Spleen (tissue), 11 donors: Measurements from ENCODE around the gene MEIS2. TPM values are rescaled to one million over a fixed set of nuclear protein-coding genes. Genes with fewer than 3 reads are reported as not detected.
A peak's percentile ranks its signal among the peaks of the same experiment; 100 is the strongest.

Experiments used
- DNase-seq: peaks from one replicate; pipeline ENCODE4 v3.0.0-alpha.2; 2020
- H3K27ac ChIP-seq, 8 donors: fragments of 200-600 bp; sonication (generic) in 7 of 8; 1 replicate in 4 of 8; 2 replicates in 4 of 8; pipeline versions ENCODE4 v1.5.0 to v1.8.0; 2016 to 2021; ENCODE audit warnings: inconsistent platforms in 4 of 8, mild to moderate bottlenecking in 4 of 8, moderate library complexity in 1 of 8
- H3K27me3 ChIP-seq, 7 donors: fragments of 200-600 bp; sonication (generic) in 6 of 7; replicated peaks in 1 of 7; 1 replicate in 4 of 7; 2 replicates in 3 of 7; pipeline versions ENCODE4 v1.5.0 to v1.8.0; 2016 to 2021; ENCODE audit warnings: inconsistent platforms in 3 of 7, mild to moderate bottlenecking in 1 of 7
- H3K36me3 ChIP-seq, 6 donors: fragments of 200-600 bp; sonication (generic) in 5 of 6; 1 replicate in 4 of 6; 2 replicates in 2 of 6; pipeline versions ENCODE4 v1.5.0 to v1.8.0; 2016 to 2021; ENCODE audit warnings: inconsistent platforms in 2 of 6
- H3K4me1 ChIP-seq, 6 donors: fragments of 200-600 bp; sonication (generic) in 5 of 6; 1 replicate in 3 of 6; 2 replicates in 3 of 6; pipeline versions ENCODE4 v1.5.0 to v1.8.0; 2016 to 2021; ENCODE audit warnings: inconsistent platforms in 3 of 6
- H3K4me3 ChIP-seq, 8 donors: fragments of 200-600 bp; sonication (generic) in 7 of 8; 1 replicate in 4 of 8; 2 replicates in 4 of 8; pipeline versions ENCODE4 v1.5.0 to v1.8.0; 2016 to 2021; ENCODE audit warnings: inconsistent platforms in 4 of 8, mild to moderate bottlenecking in 4 of 8, moderate library complexity in 2 of 8
- H3K9me3 ChIP-seq, 8 donors: fragments of 200-600 bp; sonication (generic) in 7 of 8; 1 replicate in 4 of 8; 2 replicates in 4 of 8; pipeline versions ENCODE4 v1.5.0 to v1.8.0; 2016 to 2021; ENCODE audit warnings: inconsistent platforms in 4 of 8
- CTCF ChIP-seq, 11 experiments: fragments of 200-600 bp in 7 of 11; fragments of 450-650 bp in 4 of 11; sonication (generic) in 4 of 11; IDR thresholded peaks in 8 of 11; conservative IDR thresholded peaks in 3 of 11; 1 replicate in 7 of 11; 2 replicates in 4 of 11; pipeline versions ENCODE4 v1.4.0 to v1.8.0; 2016 to 2021; ENCODE audit warnings: antibody characterized with exemption in 11 of 11, inconsistent platforms in 4 of 11, mild to moderate bottlenecking in 1 of 11
- POLR2A ChIP-seq, 3 donors: fragments of 450-650 bp; IDR thresholded peaks; one replicate each; pipeline ENCODE4 v1.5.1; 2017; ENCODE audit warnings: antibody characterized with exemption in 3 of 3, mild to moderate bottlenecking in 1 of 3
- POLR2AphosphoS5 ChIP-seq, 3 donors: sonication (generic); formaldehyde crosslinking; IDR thresholded peaks; one replicate each; pipeline ENCODE4 v1.5.1; 2017; ENCODE audit warnings: antibody characterized with exemption in 3 of 3
- WGBS, 5 donors: extraction: QIAGEN DNeasy Blood & Tissue Kit in 3 of 5; methylation state at CpG; one replicate each; pipeline versions ENCODE4 v1.1.5 to v1.1.7; 2013 to 2018; 5-methylcytosine and 5-hydroxymethylcytosine counted together
- intact Hi-C: fragments of 100-400 bp; cut with DNase I; formaldehyde crosslinking; loops from one replicate; pipeline ENCODE4 v1.15.0; 2023; ENCODE audit warnings: low total_unique reads
- polyA plus RNA-seq, 3 donors: library from polyadenylated mRNA; stranded (reverse); fragments of 200-250 nt; gene quantifications; one replicate each; pipeline ENCODE4 v1.2.1, GENCODE V29; 2013
- total RNA-seq, 7 donors: library from RNA; depleted of rRNA in 3 of 7; stranded (reverse); fragments of >200 nt in 3 of 7; fragmentation: NEBNext Ultra II Directional in 4 of 7; extraction: Animal tissue kit (Norgen Biotek cat#: 25700) in 4 of 7; gene quantifications; one replicate each; pipeline versions ENCODE4 v1.1.0 to v1.2.1, GENCODE V29; 2016 to 2021
- donor health status: healthy with polysubstance abuse.
- donor health status: DM: no; HTN: no; CAD: no; lungs with moderate emphysema.
- donor health status: DM: no; HTN: no; CAD: no.
- donor health status: Bipolar disorder and iron deficiency.
- donor health status: healthy.
- donor health status: DM: no; HTN: no; CAD: no.
- donor health status: DM: yes; HTN: yes; CAD: no.

The MEIS2 gene
- total and polyA plus RNA-seq, 10 donors = 2.6 to 57.2 (median 23.5) TPM

DNA sequence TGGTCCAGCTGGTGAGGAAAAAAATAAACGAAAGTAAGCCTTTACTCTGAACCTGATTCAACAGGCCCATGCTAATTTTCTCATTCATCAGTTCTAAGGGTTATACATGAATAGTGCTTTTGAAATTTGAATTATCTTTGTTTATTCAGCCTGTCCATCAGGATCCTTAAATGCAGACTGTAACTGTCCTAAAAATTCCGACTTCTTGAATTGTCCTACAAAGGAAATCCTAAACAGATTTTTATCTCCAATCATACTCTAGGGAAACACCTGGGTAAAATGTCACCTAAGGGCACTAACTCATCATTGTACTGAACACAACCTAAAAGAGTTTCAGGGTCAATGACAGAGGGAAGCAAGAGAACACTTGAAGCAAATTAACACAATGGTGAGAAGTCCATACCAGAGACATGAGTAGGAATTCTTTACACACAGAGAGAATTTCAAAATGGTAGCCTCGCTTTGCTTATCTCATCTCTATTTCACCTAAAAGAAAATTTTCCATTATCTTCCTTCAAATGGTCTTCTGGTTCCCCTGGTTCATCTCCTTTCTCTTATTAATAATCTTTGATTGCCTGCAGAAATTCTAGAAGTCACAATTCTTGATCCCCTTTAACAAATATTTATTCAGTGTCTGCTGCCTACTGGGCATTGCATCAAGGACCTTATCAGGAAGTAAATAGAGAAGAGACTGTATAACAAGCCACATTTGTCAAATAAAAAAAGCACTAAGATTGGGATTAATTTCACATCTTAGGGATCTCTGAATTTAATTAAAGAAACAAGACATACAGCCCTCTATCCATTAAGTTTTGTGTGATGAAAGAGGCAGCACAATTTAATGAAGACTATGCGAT, 182.7 kb downstream of the MEIS2 start:
- peaks cover 0 to 8% (median 0%) of the 10 kb centered on the region in 6 donors for H3K4me1 ChIP-seq
- TF ChIP-seq CTCF (IDR thresholded peaks at IDR 0.05 in 8 of 11, conservative IDR thresholded peaks at IDR 0.05 in 3 of 11) (no peak), POLR2AphosphoS5 (IDR thresholded peaks at IDR 0.05) (no peak)
- H3K27ac ChIP-seq = peak overlapping the region in 1 of 8 donors; percentile 7
- H3K9me3 ChIP-seq = no peaks in the 10 kb centered on the region
- WGBS, 5 donors = 66 to 76% (median 68%) methylated on average over 4 of the region's 4 CpGs
- no peak overlapping the region for H3K4me3 ChIP-seq
- H3K36me3 ChIP-seq = no peaks in the 10 kb centered on the region
- intact Hi-C loops = no loop called here
- no peaks in the 10 kb centered on the region for H3K27me3 ChIP-seq
- no peak for DNase-seq

- WGBS, 5 donors = 47 to 87% (median 69%) methylated on average over 3 of the region's 3 CpGs
- H3K4me1 ChIP-seq = peaks cover 0 to 14% (median 0%) of the 10 kb centered on the region in 6 donors
- intact Hi-C loops = no loop called here
Measured at GRCh38 chr15:36914960-36915808, 185.2 kb downstream of the MEIS2 start.

GRCh38 chr15:36914466-36914865, 185.9 kb downstream of the MEIS2 start:
- H3K36me3 ChIP-seq = no peaks in the 10 kb centered on the region
- peaks cover 0 to 14% (median 0%) of the 10 kb centered on the region in 6 donors for H3K4me1 ChIP-seq
- H3K4me3 ChIP-seq = no peak overlapping the region
- TF ChIP-seq CTCF (IDR thresholded peaks at IDR 0.05 in 8 of 11, conservative IDR thresholded peaks at IDR 0.05 in 3 of 11) (no peak), POLR2A (IDR thresholded peaks at IDR 0.05) (no peak), POLR2AphosphoS5 (IDR thresholded peaks at IDR 0.05) (no peak)
- no peaks in the 10 kb centered on the region for H3K27me3 ChIP-seq
- no peak for DNase-seq
- H3K27ac ChIP-seq = peak overlapping the region in 6 of 8 donors; percentile 12 to 73 (median 59)
- no peaks in the 10 kb centered on the region for H3K9me3 ChIP-seq
- intact Hi-C loops = no loop called here
- 53 to 69% (median 59%) methylated on average over 4 of the region's 4 CpGs for WGBS, 5 donors

More at GRCh38 chr15:36914960-36915808, 185.2 kb downstream of the MEIS2 start:
- no peaks in the 10 kb centered on the region for H3K9me3 ChIP-seq
- H3K36me3 ChIP-seq = no peaks in the 10 kb centered on the region
- H3K27ac ChIP-seq = peak overlapping the region in 7 of 8 donors; percentile 18 to 73 (median 54)
- H3K27me3 ChIP-seq = no peaks in the 10 kb centered on the region
- DNase-seq = no peak
- H3K4me3 ChIP-seq = no peak overlapping the region
- no peak for TF ChIP-seq POLR2AphosphoS5 (IDR thresholded peaks at IDR 0.05)
- TF ChIP-seq CTCF (IDR thresholded peaks at IDR 0.05 in 8 of 11, conservative IDR thresholded peaks at IDR 0.05 in 3 of 11) = no peak
- TF ChIP-seq POLR2A (IDR thresholded peaks at IDR 0.05) = no peak
